Suprapubic skin (tissue), 4 donors: ENCODE data around the gene PITX2. TPM values are rescaled to one million over a fixed set of nuclear protein-coding genes. Genes with fewer than 3 reads are reported as not detected.

Source experiments
- DNase-seq, 2 donors: peaks; one replicate each; pipeline ENCODE4 v3.0.0-alpha.2; 2019; ENCODE audit warnings: low spot score in 2 of 2
- H3K27ac ChIP-seq: fragments of 200-600 bp; sonication (generic); one replicate; pipeline ENCODE4 v1.5.1; 2019
- H3K27me3 ChIP-seq: fragments of 200-600 bp; sonication (generic); one replicate; pipeline ENCODE4 v1.5.1; 2019
- H3K36me3 ChIP-seq: fragments of 200-600 bp; sonication (generic); one replicate; pipeline ENCODE4 v1.5.1; 2019
- H3K4me1 ChIP-seq: fragments of 200-600 bp; sonication (generic); one replicate; pipeline ENCODE4 v1.5.1; 2019
- H3K4me3 ChIP-seq: fragments of 200-600 bp; sonication (generic); one replicate; pipeline ENCODE4 v1.5.1; 2019; ENCODE audit warnings: mild to moderate bottlenecking
- H3K9me3 ChIP-seq: fragments of 200-600 bp; sonication (generic); one replicate; pipeline ENCODE4 v1.5.1; 2019
- CTCF ChIP-seq, 2 donors: fragments of 200-600 bp in 1 of 2; fragments of 450-650 bp in 1 of 2; sonication (generic) in 1 of 2; IDR thresholded peaks; one replicate each; pipeline ENCODE4 v1.5.1; 2016 to 2019; ENCODE audit warnings: antibody characterized with exemption in 2 of 2, mild to moderate bottlenecking in 1 of 2, moderate library complexity in 1 of 2
- EP300 ChIP-seq: sonication (generic); formaldehyde crosslinking; IDR thresholded peaks from one replicate; pipeline ENCODE4 v1.6.1; 2017; ENCODE audit warnings: antibody characterized with exemption
- POLR2A ChIP-seq, 2 donors: fragments of 450-650 bp; IDR thresholded peaks; one replicate each; pipeline ENCODE4 v1.6.1; 2017; ENCODE audit warnings: antibody characterized with exemption in 2 of 2, mild to moderate bottlenecking in 2 of 2, moderate library complexity in 2 of 2
- POLR2AphosphoS5 ChIP-seq, 3 donors: sonication (generic); formaldehyde crosslinking; IDR thresholded peaks; one replicate each; pipeline ENCODE4 v1.6.1; 2017; ENCODE audit warnings: antibody characterized with exemption in 3 of 3
- WGBS: methylation state at CpG from one replicate; pipeline ENCODE4 v1.1.5; 2018; 5-methylcytosine and 5-hydroxymethylcytosine counted together
- total RNA-seq, 4 donors: library from RNA; depleted of rRNA; stranded (reverse); fragments of >200 nt; gene quantifications; one replicate each; pipeline ENCODE4 v1.1.0, GENCODE V29; 2016

Gene PITX2
- total RNA-seq, 4 donors from 2014 or later = 0.48 to 8.3 (median 4.1) TPM

- Histone ChIP-seq H3K4me3 (peak overlapping the region; percentile 40), H3K9me3 (no peaks in the 10 kb centered on the region), H3K27ac (no peak overlapping the region), H3K36me3 (no peaks in the 10 kb centered on the region), H3K27me3 (peaks cover 90% of the 10 kb centered on the region), H3K4me1 (peaks cover 22% of the 10 kb centered on the region)
- TF ChIP-seq POLR2AphosphoS5 (IDR thresholded peaks at IDR 0.05) = no peak
- TF ChIP-seq CTCF (IDR thresholded peaks at IDR 0.05) = no peak
- TF ChIP-seq EP300 = no peak
- TF ChIP-seq POLR2A (IDR thresholded peaks at IDR 0.05) = no peak
- 12% methylated on average over 54 of the region's 54 CpGs for WGBS
- no peak for DNase-seq
Measured at GRCh38 chr4:110610940-110611831, 11.7 kb downstream of the PITX2 start.

- no peaks in the 10 kb centered on the region for H3K36me3 ChIP-seq
- 47% methylated on average over 13 of the region's 20 CpGs for WGBS
- no peak overlapping the region for H3K27ac ChIP-seq
- peaks cover 17% of the 10 kb centered on the region for H3K4me1 ChIP-seq
- H3K4me3 ChIP-seq = no peak overlapping the region
- no peaks in the 10 kb centered on the region for H3K9me3 ChIP-seq
- H3K27me3 ChIP-seq = peaks cover 84% of the 10 kb centered on the region
- TF ChIP-seq POLR2A (IDR thresholded peaks at IDR 0.05) (no peak), EP300 (no peak), POLR2AphosphoS5 (IDR thresholded peaks at IDR 0.05) (no peak)
- DNase-seq = no peak
Measured at GRCh38 chr4:110610620-110610939, 12.3 kb downstream of the PITX2 start.

GRCh38 chr4:110609044-110609750, 13.7 kb downstream of the PITX2 start:
- TF ChIP-seq POLR2AphosphoS5 (IDR thresholded peaks at IDR 0.05) (no peak), CTCF (IDR thresholded peaks at IDR 0.05) (no peak), EP300 (no peak), POLR2A (IDR thresholded peaks at IDR 0.05) (no peak)
- DNase-seq = no peak
- 48% methylated on average over 6 of the region's 6 CpGs for WGBS
- no peaks in the 10 kb centered on the region for H3K36me3 ChIP-seq
- H3K4me1 ChIP-seq = peaks cover 16% of the 10 kb centered on the region
- H3K4me3 ChIP-seq = no peak overlapping the region
- no peaks in the 10 kb centered on the region for H3K9me3 ChIP-seq
- no peak overlapping the region for H3K27ac ChIP-seq
- peaks cover 74% of the 10 kb centered on the region for H3K27me3 ChIP-seq

- 52% methylated on average over 1 of the region's 1 CpG for WGBS
Measured at GRCh38 chr4:110605077-110605476, 17.8 kb downstream of the PITX2 start.

GRCh38 chr4:110602061-110602460, 20.8 kb downstream of the PITX2 start:
- WGBS = 91% methylated on average over 2 of the region's 2 CpGs
- TF ChIP-seq CTCF (IDR thresholded peaks at IDR 0.05) = no peak
- no peak for TF ChIP-seq EP300
- TF ChIP-seq POLR2AphosphoS5 (IDR thresholded peaks at IDR 0.05) = no peak
- no peak for TF ChIP-seq POLR2A (IDR thresholded peaks at IDR 0.05)
- H3K9me3 ChIP-seq = no peaks in the 10 kb centered on the region
- no peaks in the 10 kb centered on the region for H3K4me1 ChIP-seq
- peaks cover 10% of the 10 kb centered on the region for H3K27me3 ChIP-seq
- H3K27ac ChIP-seq = no peak overlapping the region
- no peak overlapping the region for H3K4me3 ChIP-seq
- DNase-seq = no peak
- H3K36me3 ChIP-seq = no peaks in the 10 kb centered on the region

More at GRCh38 chr4:110605077-110605476, 17.8 kb downstream of the PITX2 start:
- no peak overlapping the region for H3K4me3 ChIP-seq
- no peak overlapping the region for H3K27ac ChIP-seq
- H3K9me3 ChIP-seq = no peaks in the 10 kb centered on the region
- peaks cover 38% of the 10 kb centered on the region for H3K27me3 ChIP-seq
- H3K36me3 ChIP-seq = no peaks in the 10 kb centered on the region
- TF ChIP-seq EP300 (no peak), CTCF (IDR thresholded peaks at IDR 0.05) (no peak), POLR2AphosphoS5 (IDR thresholded peaks at IDR 0.05) (no peak), POLR2A (IDR thresholded peaks at IDR 0.05) (no peak)
- H3K4me1 ChIP-seq = no peaks in the 10 kb centered on the region
- no peak for DNase-seq
